HG03196 (cell line): ENCODE data around the gene POLE.

Source experiments
- ATAC-seq: cut with Tn5 transposase; IDR thresholded peaks from one replicate; pipeline ENCODE4 v1.9.1; 2021; ENCODE audit not compliant: unreplicated experiment

POLE gene

DNA sequence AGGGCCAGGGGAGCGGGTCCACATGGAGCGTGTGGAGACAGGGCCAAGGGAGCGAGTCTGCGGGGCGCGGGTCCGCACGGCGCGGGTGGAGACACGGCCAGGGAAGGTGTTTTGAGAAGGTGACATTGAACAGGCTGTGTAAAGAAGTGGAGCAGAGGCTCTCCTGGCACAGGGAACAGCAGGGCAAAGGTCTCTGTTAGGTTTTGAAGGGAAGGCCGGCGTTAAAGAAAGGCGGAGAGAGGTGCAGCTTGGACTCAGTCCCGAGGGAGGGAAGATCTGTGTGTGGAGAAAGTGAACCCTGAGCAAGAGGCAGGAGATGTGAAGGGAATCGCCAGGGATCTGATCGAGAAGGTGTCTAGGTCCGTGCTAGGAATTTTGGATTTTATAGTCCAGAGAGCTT, 2.1 kb upstream of the POLE start:
- ATAC-seq, result no peak

DNA sequence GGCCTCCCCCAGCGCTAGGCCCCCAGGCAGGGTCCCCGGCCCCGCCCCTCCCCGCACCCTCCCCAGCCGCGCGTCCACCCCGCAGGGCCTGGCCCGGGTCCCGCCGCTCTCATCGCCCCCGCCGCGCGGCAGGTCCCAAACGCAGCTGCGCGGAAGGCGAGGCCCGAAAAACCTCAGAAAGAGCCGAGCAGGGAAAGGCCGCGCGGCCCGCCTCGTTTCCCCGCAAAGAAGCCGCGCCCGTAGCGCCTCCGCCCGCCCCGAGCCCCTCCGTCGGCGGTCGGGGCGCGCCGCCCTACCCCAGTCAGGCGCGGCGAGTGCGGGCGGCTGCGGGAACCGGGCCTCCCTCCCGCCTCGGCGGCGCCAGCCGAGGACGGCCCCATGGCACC, 324 bp downstream of the POLE start:
- peak; percentile 20 for ATAC-seq

DNA sequence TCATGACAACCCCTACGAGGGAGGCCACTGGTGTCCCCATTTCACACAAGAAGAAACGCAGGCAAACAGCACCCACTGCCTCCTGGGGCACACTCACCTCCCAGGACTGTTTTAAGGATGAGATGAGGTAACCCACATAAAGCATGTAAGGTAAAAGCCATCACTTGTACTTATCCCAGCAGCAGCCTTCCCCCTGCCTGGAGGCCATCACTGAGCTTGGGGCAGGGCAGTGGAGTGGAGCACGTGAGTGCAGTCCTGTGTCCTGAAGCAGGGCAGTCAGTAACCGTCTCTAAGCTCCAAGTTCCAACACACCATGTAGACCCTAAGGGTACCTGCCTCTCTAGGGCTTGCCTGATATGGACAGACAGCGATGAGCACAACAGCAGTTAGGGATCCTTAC, 1.7 kb downstream of the POLE start:
- ATAC-seq, result no peak

DNA sequence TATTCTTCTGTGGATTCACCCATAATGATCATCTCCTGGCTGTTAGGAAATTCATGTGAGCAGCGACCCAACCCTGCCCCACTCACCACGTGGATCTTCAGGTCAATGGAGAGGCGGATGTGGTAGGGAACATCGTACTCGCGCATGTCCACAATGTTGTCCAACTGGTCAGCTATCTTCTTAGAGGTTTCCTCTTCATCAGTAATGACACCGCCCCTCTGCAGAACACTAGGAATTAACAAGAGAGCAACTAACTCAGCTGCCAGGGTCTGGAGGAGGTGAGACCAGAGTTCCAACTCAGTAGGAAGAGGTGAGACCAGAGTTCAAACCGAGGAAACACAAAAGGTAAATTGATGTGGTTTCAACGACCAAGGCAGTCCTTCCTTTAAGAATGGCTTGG, 9.7 kb downstream of the POLE start:
- no peak for ATAC-seq

GRCh38 chr12:132675757-132676432, 11.2 kb downstream of the POLE start:
- ATAC-seq, result no peak

DNA sequence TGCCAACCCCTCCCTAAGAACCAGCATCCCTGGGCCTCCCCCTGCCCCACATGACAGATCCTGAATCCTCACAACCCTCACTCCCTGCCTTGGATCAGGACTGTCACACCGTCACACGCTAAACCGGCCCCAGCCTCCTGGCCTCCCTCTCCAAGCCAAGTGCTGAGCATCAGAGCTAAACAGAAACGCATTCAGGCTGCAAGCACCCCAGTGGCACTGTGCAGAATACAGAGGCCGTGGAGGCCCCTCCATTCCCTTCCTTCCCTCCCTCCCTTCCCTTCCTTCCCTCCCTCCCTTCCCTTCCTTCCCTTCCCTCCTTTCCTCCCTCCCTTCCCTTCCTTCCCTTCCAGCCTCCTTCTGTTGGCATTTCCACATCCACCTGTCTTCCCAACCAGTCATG, 12.6 kb downstream of the POLE start:
- ATAC-seq, result no peak

DNA sequence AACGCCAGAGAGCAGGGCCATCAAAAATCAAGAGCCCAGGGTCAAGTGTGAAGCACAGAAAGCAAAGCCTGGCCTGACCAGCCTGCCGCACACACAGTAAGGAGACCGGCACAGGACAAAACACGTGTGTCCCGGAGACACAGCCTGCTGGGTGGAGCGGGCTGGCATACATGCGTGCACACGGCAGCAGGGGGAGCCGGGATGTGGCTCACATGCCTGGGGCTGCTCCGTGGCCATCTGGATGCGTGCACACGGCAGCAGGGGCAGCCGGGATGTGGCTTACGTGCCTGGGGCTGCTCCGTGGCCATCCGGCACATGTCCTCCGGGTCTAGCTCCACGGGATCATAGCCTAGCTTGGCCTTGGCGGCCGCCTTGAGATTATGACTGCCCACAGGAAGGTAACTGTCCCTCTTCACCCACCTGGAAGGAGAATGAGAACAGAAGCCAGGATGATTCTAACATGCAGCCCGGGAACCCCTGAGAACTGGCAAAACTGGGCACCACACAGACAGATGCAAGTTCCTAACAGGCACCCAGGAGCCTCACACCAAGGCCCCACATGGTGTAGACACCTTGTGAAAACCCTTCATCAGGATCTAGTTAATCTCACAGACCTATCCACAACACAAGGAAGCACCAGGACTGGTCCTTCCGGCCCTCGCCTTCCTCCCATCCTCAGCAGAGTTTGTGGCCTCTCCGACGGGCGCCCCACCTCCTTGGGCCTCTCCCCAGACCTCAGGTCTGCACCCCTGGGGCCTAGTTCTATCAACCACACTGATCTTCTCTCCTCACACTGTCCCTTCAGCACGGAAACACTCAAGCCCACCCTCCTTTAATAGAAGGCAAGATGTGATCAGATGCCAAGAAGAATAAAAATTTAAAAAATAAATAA, 13.6 kb downstream of the POLE start:
- ATAC-seq, result no peak

- ATAC-seq, result no peak
These were observed 14.5 kb downstream of the POLE start for GRCh38 chr12:132672678-132673077.

GRCh38 chr12:132672116-132672515, 15.0 kb downstream of the POLE start:
- no peak for ATAC-seq

DNA sequence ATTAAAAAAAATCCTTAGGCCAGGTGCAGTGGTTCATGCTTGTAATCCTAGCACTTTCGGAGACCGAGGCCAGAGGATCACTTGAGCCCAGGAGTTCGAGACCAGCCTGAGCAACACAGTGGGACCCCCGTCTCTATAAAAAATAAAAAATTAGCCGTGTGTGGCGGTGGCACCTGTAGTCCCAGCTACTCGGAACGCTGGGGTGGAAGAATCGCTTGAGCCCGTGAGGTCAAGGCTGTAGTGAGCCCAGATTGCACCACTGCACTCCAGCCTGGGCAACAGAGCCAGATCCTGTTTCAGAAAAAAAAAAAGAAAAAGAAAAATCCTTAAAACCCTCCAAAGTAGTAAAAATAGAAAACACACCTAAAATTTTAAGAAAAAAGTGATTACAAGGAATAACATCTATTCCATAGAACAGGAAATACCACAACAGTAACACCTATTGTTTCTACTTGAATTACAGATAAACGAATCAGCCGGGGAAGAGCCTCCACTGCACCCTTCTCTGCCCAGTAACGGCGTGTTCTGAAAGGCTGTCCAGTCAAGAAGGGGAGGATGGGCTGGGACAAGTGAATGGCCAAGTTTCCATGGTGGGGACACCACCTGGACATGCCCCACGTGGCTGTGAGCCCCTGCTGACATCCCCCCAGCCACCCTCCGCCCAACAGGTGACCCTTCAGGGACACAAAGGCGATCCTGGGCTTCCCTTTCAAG, 17.8 kb downstream of the POLE start:
- no peak for ATAC-seq

DNA sequence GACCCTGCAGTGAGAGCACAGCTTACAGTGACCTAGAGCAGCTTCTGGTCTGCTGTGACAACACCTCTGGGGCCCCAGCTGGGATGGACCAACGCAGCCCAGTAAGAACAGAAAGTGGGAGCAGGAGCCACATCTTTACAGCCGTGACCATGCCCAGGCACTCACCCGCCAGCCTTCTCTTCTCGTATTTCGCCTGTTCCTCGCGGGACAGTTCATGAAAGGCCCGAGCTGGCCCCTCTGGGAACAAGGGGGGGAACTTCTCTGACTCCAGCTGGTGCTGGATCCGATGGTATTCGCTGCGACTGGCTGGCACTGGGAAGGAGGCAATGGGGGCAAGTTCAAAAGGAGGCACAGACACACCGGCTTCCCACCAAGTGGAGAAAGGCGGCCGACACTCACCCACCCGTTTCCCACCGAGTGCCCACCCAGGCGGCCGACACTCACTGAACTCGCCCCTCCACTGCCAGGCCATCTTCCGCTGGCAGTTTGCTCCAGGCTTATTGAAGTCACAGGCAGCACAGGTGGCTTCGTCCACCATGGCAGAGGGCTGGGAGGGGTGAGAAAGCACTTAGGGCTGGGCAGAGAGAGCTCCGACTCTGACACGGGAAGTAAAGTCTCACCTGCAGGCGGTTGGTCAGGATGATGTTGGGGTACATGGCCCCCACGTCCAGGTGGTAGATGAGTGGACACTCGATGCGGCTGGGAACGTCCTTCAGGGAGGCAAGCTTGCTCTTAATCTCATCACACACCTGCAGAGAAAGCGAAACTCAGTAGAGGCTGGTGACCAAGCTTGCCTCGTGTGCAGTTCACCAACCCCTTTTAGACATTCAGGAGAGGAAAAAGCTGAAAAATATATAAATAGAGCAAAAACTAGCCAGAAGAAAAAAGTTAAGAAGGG, 18.7 kb downstream of the POLE start:
- ATAC-seq, result no peak

- ATAC-seq, result no peak
These were observed 21.3 kb downstream of the POLE start for GRCh38 chr12:132665794-132666193.

GRCh38 chr12:132665149-132665491, 22.0 kb downstream of the POLE start:
- ATAC-seq, result no peak

GRCh38 chr12:132664206-132665148, 22.7 kb downstream of the POLE start:
- no peak for ATAC-seq

DNA sequence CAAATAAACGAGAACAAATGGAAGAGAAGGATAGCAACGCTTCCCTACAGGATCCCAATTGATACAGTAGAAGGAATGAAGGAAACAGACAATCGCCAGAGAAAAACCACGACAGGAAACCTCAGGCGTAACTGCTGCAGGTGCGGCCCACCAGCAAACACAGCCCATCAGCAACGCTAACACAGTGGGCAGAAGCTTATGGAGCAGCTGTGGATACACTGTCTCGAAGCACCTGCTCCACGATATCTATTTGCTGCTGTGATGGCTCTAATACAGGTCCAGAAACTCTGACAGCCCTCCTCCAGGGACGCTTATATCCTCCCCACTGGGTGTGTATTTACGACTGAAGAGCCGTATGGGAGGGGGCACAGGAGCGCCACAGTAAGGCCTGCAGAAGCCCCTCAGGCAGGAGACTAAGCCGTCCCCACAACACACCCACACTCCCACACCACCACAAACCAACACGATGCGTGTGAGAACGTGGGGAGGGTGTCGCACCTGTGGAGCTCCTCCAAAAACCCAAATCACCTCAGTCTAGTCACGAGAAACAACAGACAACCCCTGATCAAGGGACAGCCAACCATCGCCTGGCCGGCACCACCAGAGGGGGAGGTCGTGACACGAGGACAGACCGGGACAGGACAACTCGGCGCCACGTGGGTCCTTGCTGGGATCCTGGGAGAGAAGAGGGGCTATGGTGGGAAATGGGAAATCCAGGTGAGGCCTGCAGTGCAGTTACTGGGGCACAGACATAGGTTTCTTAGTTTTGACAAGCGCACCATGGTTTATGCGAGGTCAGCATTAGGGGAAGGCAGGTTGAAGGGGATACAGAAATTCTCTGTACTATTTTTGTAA, 24.0 kb downstream of the POLE start:
- ATAC-seq, result no peak

GRCh38 chr12:132661972-132662371, 25.2 kb downstream of the POLE start:
- no peak for ATAC-seq

DNA sequence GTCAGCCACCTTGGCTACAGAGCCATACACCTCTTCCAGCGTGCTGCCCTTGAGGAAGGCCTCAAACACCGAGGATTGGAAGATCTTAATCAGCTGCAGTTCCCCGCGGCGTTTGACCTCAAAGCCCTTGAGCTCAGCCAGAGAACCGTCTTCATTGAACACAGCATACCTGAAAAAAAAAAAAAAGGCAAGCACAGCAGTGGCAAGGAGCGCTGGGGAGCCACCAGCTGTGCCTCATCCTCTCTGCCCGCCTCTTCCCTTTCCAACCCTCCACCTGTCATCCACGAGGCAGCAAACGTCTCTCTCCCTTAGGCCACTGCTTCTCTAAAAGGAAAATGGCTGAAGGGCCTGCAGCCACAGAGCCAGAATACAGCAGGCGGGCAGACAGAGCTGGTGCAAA, 26.1 kb downstream of the POLE start:
- ATAC-seq, result no peak

- no peak for ATAC-seq
These were observed 27.1 kb downstream of the POLE start for GRCh38 chr12:132660052-132660451.

DNA sequence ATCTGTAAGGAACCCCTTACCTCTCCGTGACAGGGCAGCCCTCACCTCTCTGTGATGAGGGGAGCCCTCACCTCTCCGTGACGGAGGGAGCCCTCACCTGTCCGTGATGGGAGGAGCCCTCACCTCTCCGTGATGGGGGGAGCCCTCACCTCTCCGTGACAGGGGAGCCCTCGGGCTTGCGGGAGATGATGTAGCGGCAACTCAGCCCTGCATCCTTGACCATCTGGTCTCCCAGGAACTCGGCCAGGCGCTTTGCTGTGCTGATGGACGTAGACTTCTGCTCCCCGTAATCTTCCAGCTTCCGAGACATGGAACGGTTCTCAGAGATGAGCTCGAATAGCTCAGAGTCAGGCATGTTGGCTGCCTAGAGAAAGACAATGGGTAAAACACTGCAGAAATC, 28.0 kb downstream of the POLE start:
- no peak for ATAC-seq
